Keratinocyte (primary cell): ENCODE results near the gene MTRF1. TPM values are rescaled to one million over a fixed set of nuclear protein-coding genes. Genes with fewer than 3 reads are reported as not detected.

Source experiments
- DNase-seq: peaks from one replicate; pipeline ENCODE4 v3.0.0-alpha.2; 2011; ENCODE audit warnings: low read depth, missing footprints, low spot score
- FAIRE-seq: peaks from 2 replicates; lab custom pipeline; 2011; peaks lifted over from hg19 to GRCh38; lab: Jason Lieb, UNC
- H2AFZ ChIP-seq: 2 replicates; pipeline ENCODE4 v1.6.0; 2012; ENCODE audit warnings: low read length, control low read depth, inconsistent platforms; ENCODE audit not compliant: control insufficient read depth
- H3K27ac ChIP-seq: 2 replicates; pipeline ENCODE4 v1.5.1; 2011; ENCODE audit warnings: low read length; ENCODE audit not compliant: control insufficient read depth, insufficient read depth
- H3K27me3 ChIP-seq: 3 replicates; pipeline ENCODE4 v1.6.0; 2011; ENCODE audit warnings: low read length; ENCODE audit not compliant: control insufficient read depth, insufficient read depth; ENCODE audit errors: extremely low read depth
- H3K36me3 ChIP-seq, 2 experiments: 2 replicates in 1 of 2; 3 replicates in 1 of 2; pipeline ENCODE4 v1.5.1; 2011; ENCODE audit warnings: low read length in 2 of 2, mild to moderate bottlenecking in 1 of 2; ENCODE audit not compliant: control insufficient read depth in 2 of 2, insufficient read depth in 2 of 2; ENCODE audit errors: extremely low read depth in 1 of 2
- H3K4me1 ChIP-seq: 3 replicates; pipeline ENCODE4 v1.5.1; 2011; ENCODE audit warnings: low read length; ENCODE audit not compliant: control insufficient read depth, insufficient read depth; ENCODE audit errors: extremely low read depth
- H3K4me2 ChIP-seq: 3 replicates; pipeline ENCODE4 v1.6.0; 2011; ENCODE audit warnings: low read depth, low read length; ENCODE audit not compliant: control insufficient read depth, insufficient read depth; ENCODE audit errors: extremely low read depth
- H3K4me3 ChIP-seq, 3 experiments: fragments of 200-600 bp in 1 of 3; sonication (generic) in 1 of 3; 2 replicates in 2 of 3; 3 replicates in 1 of 3; pipeline ENCODE4 v1.5.1; 2011 to 2016; ENCODE audit warnings: low read length in 3 of 3, mild to moderate bottlenecking in 3 of 3, control low read depth in 2 of 3, inconsistent platforms in 1 of 3, low read depth in 1 of 3, mixed read lengths in 1 of 3, mixed run types in 1 of 3, moderate library complexity in 1 of 3; ENCODE audit not compliant: control insufficient read depth in 2 of 3, insufficient read depth in 2 of 3; ENCODE audit errors: extremely low read depth in 1 of 3
- H3K79me2 ChIP-seq: 2 replicates; pipeline ENCODE4 v1.6.0; 2012; ENCODE audit warnings: low read length; ENCODE audit not compliant: control insufficient read depth, insufficient read depth
- H3K9ac ChIP-seq: 3 replicates; pipeline ENCODE4 v1.6.0; 2011; ENCODE audit warnings: low read length; ENCODE audit not compliant: control insufficient read depth, insufficient read depth; ENCODE audit errors: extremely low read depth
- H3K9me1 ChIP-seq: 3 replicates; pipeline ENCODE4 v1.6.0; 2011; ENCODE audit warnings: low read length; ENCODE audit not compliant: control insufficient read depth, insufficient read depth; ENCODE audit errors: extremely low read depth
- H3K9me3 ChIP-seq: 2 replicates; pipeline ENCODE4 v1.5.1; 2012; ENCODE audit warnings: low read depth, low read length; ENCODE audit not compliant: control insufficient read depth
- H4K20me1 ChIP-seq: 3 replicates; pipeline ENCODE4 v1.6.0; 2011; ENCODE audit warnings: low read length; ENCODE audit not compliant: control insufficient read depth, insufficient read depth; ENCODE audit errors: extremely low read depth
- EZH2 ChIP-seq: IDR thresholded peaks from one replicate; pipeline ENCODE4 v1.6.1; 2012; ENCODE audit warnings: inconsistent platforms, mild to moderate bottlenecking, low read length, moderate library complexity
- dilution Hi-C: fragments of 300-500 bp; cut with MboI; formaldehyde crosslinking; loops from one replicate; pipeline ENCODE4 v1.7.0; 2020; ENCODE audit warnings: low sequenced_read_pairs; ENCODE audit not compliant: extremely low pct_ligation_motif_present
- polyA plus RNA-seq, 5 experiments: library from polyadenylated mRNA; depleted of rRNA in 3 of 5; stranded (reverse) in 3 of 5; stranded (forward) in 1 of 5; unstranded in 1 of 5; fragments of >200 nt; gene quantifications; 1 replicate in 1 of 5; 2 replicates in 3 of 5; 3 replicates in 1 of 5; pipeline versions ENCODE4 v1.2.1 to v1.2.3, GENCODE V29; 2011 to 2012; ENCODE audit warnings: missing spikeins in 2 of 5, low read depth in 1 of 5, low replicate concordance in 1 of 5
- TF ChIP-seq, protein P1 (sequence below), 3 experiments: IDR thresholded peaks in 1 of 3; conservative IDR thresholded peaks in 1 of 3; optimal IDR thresholded peaks in 1 of 3; 2 replicates in 2 of 3; 3 replicates in 1 of 3; pipeline versions ENCODE3 to v1.5.1; 2011; ENCODE audit warnings: low read length in 3 of 3, mild to moderate bottlenecking in 3 of 3, moderate library complexity in 2 of 3, control low read depth in 1 of 3, inconsistent platforms in 1 of 3; ENCODE audit not compliant: insufficient read depth in 2 of 3; ENCODE audit errors: extremely low read depth in 1 of 3

The MTRF1 gene
- polyA plus RNA-seq, 1 donor (not counting 4 experiments of a cell fraction or from before 2014, with no cell fraction given), result 16.9 TPM

DNA sequence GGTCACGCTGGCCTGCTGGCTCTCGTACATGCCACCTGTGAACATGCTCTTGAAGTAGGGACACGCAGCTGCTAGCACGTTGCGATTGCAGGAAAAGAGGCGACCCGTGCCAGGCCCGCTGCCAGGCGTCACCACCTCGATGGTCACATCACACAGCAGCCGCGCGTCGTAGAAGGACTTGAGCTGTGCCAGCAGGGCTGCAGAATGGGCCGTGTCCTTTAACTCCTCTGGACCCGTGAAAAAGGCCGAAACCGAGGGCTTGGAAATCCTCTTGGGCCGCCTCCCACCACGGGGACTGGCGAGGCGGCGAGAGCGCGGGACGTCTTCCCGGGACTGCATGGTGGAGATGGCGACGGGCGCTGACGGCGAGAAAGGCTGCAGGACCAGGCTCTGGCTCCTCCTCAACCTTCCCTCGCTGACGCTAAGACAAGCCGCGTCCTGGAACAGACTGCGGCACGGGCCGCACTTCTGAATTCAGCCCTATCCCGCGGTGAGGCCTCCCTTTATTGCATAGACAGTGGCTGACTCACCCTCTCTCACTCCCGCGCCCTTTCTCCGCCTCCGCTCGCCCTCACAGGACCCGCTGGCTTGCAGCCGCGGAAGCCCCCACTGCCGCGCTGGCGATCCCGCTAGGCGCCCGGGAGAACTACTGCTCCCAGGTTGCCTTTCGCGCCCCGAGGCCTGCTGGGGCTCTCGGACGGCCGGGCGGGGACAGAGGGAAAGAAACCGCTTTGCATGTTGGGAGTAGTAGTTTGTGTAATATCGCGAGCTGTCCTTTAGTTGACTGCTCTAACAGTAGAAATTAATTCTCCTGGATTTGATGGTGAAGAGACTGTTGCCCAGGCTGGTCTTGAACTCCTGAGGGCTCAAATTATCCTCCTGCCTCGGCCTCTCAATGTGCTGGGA, 69.2 kb downstream of the MTRF1 start, which contains the start of gene KBTBD7:
Gene KBTBD7 (minus strand): TSS at position 651 of the 906 bp plus-strand sequence. CDS start 312 bp downstream, at position 339.
- H3K27ac ChIP-seq, result peak within 1 kb of the TSS; percentile 68
- H3K9ac ChIP-seq, result peak within 1 kb of the TSS; percentile 79
- H2AFZ ChIP-seq, result peak within 1 kb of the TSS; percentile 96
- H3K36me3 ChIP-seq, result peaks cover 0 to 1% of the 10 kb centered on the region in 2 experiments
- H3K27me3 ChIP-seq, result no peaks in the 10 kb centered on the region
- FAIRE-seq, result peak; percentile 5
- no peaks in the 10 kb centered on the region for H4K20me1 ChIP-seq
- no peaks in the 10 kb centered on the region for H3K9me1 ChIP-seq
- peaks cover 7% of the 10 kb centered on the region for H3K79me2 ChIP-seq
- TF ChIP-seq EZH2, result no peak
- TF ChIP-seq, protein P1, sequence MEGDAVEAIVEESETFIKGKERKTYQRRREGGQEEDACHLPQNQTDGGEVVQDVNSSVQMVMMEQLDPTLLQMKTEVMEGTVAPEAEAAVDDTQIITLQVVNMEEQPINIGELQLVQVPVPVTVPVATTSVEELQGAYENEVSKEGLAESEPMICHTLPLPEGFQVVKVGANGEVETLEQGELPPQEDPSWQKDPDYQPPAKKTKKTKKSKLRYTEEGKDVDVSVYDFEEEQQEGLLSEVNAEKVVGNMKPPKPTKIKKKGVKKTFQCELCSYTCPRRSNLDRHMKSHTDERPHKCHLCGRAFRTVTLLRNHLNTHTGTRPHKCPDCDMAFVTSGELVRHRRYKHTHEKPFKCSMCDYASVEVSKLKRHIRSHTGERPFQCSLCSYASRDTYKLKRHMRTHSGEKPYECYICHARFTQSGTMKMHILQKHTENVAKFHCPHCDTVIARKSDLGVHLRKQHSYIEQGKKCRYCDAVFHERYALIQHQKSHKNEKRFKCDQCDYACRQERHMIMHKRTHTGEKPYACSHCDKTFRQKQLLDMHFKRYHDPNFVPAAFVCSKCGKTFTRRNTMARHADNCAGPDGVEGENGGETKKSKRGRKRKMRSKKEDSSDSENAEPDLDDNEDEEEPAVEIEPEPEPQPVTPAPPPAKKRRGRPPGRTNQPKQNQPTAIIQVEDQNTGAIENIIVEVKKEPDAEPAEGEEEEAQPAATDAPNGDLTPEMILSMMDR (optimal IDR thresholded peaks at IDR 0.05 in 1 of 3, IDR thresholded peaks at IDR 0.05 in 1 of 3, conservative IDR thresholded peaks at IDR 0.05 in 1 of 3; ENCODE audit: extremely low read depth in 1 of 3, insufficient read depth in 2 of 3, low read length in 3 of 3), result no peak
- H3K4me2 ChIP-seq, result peak within 1 kb of the TSS; percentile 81
- dilution Hi-C loops, result no loop called here
- peak within 1 kb of the TSS; percentile 48 to 76 (median 60) for H3K4me3 ChIP-seq
- H3K4me1 ChIP-seq, result no peaks in the 10 kb centered on the region
- peaks cover 2% of the 10 kb centered on the region for H3K9me3 ChIP-seq
- peak; percentile 54 for DNase-seq

DNA sequence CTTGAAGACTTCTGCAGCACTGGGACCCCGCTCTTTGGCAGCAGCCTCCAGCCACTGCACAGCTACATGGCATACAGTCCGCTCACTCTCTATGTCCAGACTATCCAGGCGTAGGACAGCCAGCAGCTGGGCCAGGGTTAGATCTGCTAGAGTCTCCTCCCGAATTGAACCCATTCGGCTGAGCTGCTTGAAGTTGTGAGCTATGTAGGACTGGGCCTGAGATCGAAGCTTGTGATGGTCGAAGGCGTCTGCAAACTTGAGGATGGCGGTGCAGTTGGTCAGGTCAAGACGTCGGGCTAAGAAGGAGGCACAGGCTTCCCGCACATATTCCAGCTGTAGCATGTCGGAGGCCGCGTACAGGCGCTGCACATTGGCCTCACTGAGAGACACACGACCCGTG, 69.9 kb downstream of the MTRF1 start:
- Histone ChIP-seq H4K20me1 (no peaks in the 10 kb centered on the region), H3K79me2 (peaks cover 7% of the 10 kb centered on the region), H2AFZ (no peak overlapping the region), H3K27me3 (no peaks in the 10 kb centered on the region), H3K4me2 (peak overlapping the region; percentile 81), H3K9me3 (peaks cover 2% of the 10 kb centered on the region), H3K36me3 (peaks cover 0 to 1% of the 10 kb centered on the region in 2 experiments), H3K9me1 (no peaks in the 10 kb centered on the region), H3K9ac (no peak overlapping the region), H3K27ac (no peak overlapping the region), H3K4me3 (peak overlapping the region in 1 of 3 experiments; percentile 76), H3K4me1 (no peaks in the 10 kb centered on the region)
- DNase-seq (no peak), FAIRE-seq (no peak)
- no peak for TF ChIP-seq EZH2
- TF ChIP-seq, protein P1 (optimal IDR thresholded peaks at IDR 0.05 in 1 of 3, IDR thresholded peaks at IDR 0.05 in 1 of 3, conservative IDR thresholded peaks at IDR 0.05 in 1 of 3; ENCODE audit: extremely low read depth in 1 of 3, insufficient read depth in 2 of 3, low read length in 3 of 3), result no peak
- dilution Hi-C loops, result no loop called here
